ENCODE results near the gene SPATA19. TPM values are rescaled to one million over a fixed set of nuclear protein-coding genes. Genes with fewer than 3 reads are reported as not detected.

The SPATA19 gene
- total RNA-seq, 1 donor from 2014 or later, result not detected

DNA sequence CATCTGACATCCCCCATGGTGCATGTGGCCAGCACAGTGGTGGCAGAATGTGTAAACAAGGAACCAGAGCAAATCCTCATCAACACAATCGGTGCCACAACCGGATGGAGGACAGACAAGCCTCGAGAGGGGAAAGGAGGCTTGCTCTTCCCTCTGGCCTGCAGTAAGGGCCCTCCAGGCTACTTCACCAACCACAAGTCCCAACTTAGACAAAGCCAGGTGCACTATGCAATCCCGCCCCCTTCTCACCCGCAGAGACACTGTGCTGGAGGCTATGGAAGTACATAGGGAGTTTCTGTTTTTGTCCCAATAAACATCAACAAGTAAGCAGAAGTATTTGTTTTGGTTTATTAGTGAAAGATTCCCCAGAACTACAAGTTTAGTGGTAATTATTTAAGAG is 54.3 kb downstream of the SPATA19 start:
- no peak for DNase-seq (ENCODE audit: low spot score in 2 of 2, unreplicated experiment in 2 of 2)
- Mint-ChIP-seq H3K27ac (no peak overlapping the region), H3K36me3 (no peaks in the 10 kb centered on the region), H3K4me1 (peaks cover 5% of the 10 kb centered on the region), H3K9me3 (peaks cover 14% of the 10 kb centered on the region), H3K27me3 (ENCODE audit: low read depth) (peaks cover 53% of the 10 kb centered on the region), H3K4me3 (no peak overlapping the region)
- no peak for TF ChIP-seq CTCF (IDR thresholded peaks at IDR 0.05; ENCODE audit: unreplicated experiment)

Other genes starting within 250 kb of the SPATA19 start
- gene IGSF9B, start 111.5 kb upstream of the SPATA19 start, total RNA-seq, result 4.8 to 7.0 TPM (median 5.8 TPM) in 3 replicates
- 36.2 to 39.3 TPM (median 37.6 TPM) in 3 replicates for gene JAM3, start 223.6 kb upstream of the SPATA19 start, total RNA-seq